ENCODE data around the gene USP21.

USP21 gene

DNA sequence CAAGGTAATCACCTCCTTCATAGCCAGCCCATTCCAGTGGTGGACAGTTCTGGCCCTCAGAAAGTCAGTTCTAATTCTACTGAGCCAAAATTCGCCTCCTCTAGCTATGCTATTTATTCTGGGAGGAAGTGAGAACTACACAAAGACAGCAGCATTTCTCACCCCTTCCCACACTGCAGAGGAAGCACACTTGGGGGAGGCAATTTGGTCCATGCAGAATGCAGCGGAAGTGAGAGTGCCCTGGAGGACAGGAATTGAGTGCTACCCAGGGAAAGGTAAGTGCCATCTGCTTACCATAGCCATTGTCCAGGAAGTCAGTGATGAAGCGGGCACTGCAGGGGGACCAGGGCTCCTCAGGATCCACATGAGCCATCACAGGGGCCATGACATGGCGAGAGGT is 35.9 kb downstream of the USP21 start:
- DNase-seq (ENCODE audit: low spot score): no peak
- TF ChIP-seq, protein P1, sequence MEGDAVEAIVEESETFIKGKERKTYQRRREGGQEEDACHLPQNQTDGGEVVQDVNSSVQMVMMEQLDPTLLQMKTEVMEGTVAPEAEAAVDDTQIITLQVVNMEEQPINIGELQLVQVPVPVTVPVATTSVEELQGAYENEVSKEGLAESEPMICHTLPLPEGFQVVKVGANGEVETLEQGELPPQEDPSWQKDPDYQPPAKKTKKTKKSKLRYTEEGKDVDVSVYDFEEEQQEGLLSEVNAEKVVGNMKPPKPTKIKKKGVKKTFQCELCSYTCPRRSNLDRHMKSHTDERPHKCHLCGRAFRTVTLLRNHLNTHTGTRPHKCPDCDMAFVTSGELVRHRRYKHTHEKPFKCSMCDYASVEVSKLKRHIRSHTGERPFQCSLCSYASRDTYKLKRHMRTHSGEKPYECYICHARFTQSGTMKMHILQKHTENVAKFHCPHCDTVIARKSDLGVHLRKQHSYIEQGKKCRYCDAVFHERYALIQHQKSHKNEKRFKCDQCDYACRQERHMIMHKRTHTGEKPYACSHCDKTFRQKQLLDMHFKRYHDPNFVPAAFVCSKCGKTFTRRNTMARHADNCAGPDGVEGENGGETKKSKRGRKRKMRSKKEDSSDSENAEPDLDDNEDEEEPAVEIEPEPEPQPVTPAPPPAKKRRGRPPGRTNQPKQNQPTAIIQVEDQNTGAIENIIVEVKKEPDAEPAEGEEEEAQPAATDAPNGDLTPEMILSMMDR (IDR thresholded peaks at IDR 0.05; ENCODE audit: extremely low read depth, missing control alignments): no peak

DNA sequence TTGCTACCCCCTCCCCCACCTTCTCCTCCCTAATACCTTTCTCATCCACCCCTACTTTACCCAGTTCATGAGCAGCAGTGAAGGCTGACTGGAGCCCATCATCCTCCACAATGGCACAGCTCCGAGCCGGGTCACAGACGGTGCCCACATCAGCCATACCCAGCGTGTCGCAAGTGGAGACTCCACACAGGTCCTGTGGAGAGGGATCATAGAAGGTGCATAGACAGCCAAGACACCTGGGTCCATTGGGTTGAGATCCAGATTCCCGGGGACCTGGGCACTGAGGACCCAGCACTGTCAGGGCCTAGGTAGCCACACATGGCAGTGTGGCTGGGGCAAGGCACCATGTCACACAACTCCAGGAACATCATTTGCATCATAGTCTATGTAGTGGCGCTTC is 36.8 kb downstream of the USP21 start:
- DNase-seq (ENCODE audit: low spot score): no peak
- TF ChIP-seq, protein P1 (IDR thresholded peaks at IDR 0.05; ENCODE audit: extremely low read depth, missing control alignments): no peak

DNA sequence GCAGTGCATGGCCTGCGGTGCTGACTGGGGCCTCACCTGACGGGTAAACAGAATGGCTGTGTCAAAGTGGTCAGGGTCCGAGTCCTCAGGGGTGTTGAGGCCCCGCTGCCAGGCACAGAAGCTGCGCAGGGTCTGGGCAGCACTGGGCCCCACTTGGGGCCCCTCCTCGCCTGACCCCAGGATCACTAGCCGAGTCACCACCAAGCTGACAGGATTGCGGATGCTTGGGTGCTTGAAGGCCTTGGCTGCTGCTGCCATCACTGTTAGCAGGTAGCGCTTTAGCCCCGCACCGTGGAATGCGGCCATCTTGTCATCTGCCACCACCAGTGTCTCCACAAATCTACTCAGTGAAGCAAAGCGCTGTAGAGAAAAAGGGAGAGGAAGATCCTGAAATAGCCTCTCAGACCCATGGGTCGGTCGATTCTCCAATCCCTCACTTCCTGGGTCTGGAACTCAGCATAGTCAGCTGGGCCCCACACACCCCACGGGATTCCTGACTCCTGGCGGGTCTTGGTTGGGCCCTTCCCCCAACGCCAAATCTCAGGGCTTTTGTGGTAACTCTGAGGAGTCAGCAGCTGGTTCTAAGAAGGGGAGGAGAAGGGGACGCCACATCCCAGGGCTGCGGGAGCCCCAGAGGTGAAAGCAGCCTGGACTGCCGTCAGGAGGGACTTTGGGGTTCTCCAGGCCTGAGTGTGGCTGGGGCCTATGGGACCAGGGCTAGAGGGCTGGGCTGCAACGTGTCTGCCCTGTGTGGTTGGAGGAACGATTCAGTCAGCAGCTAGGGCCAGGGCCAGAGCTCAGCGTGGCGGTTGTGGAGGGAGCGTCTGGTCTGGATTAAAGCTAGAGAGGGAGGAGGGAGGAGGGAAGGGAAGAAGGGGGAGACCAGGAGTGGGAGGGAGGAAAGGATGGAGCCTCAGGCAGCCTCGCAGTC is 37.5 kb downstream of the USP21 start:
- TF ChIP-seq, protein P1 (IDR thresholded peaks at IDR 0.05; ENCODE audit: extremely low read depth, missing control alignments): no peak
- DNase-seq (ENCODE audit: low spot score): no peak

DNA sequence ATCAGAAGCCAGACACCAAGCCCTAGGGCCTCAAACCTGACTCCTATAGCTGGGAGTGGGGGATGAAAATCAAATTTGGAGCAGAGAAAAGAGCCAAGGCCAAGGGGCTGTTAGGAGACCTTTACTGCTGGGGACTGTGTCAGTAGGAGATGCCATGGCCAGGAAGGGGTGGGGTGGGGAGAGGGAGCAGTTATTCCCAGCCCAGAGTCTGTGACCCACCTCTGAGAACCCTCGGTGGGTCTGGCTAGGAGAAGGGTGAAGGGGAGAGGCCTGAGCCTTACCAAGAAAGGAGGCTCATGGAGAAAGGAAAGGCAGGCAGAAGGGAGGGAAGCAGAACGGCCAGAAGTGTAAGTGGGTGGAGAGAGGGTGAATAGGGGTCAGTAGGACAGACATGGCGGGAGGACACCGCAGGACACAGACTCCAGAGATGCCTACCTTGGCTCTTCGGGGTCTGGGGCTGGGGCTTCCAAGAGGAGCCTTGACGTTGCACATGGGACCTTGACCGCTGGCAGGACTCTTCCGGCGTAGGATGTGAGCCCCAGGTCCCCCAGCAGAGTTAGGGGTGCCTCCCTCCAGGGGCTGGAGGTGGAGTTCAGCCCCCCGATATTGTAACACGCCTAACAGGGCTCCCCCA is 38.4 kb downstream of the USP21 start:
- no peak for DNase-seq (ENCODE audit: low spot score)

DNA sequence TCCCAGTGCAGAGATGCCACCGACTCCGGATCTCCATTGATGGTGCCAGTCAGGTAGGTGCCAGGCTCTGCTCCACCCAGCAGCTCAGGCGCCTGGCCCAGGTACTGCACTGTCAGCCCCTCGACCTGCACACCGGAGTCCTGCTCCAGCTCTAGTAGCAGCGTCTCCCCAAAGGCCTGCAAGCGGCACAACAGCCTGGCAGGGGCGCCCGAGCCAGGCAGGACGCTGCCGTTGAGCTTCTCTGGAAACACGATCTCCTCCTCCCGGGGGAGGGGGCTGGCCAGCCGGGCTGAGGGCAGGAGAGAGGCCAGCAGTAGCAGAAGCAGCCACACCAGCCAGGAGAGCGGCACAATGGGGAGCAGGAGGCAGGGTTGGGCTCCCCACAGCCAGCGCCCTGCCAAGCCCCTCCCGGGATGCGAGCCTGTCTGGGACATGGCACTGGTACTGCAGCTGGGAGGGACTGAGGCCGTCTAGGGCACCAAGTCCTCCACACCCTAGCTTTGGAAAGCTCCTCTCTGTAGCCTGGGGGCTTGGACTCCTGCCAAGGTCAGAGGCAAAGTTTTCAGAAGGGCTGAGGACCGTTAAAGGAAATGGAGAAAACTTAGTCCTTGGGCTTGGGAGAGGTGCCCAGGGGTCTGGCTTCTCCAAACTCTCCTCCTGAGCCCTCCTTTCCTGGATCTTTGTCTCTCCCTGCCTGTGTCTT is 39.0 kb downstream of the USP21 start:
- TF ChIP-seq, protein P1 (IDR thresholded peaks at IDR 0.05; ENCODE audit: extremely low read depth, missing control alignments): no peak
- DNase-seq (ENCODE audit: low spot score): no peak

More for the DNA sequence above, 38.4 kb downstream of the USP21 start:
- TF ChIP-seq, protein P1 (IDR thresholded peaks at IDR 0.05; ENCODE audit: extremely low read depth, missing control alignments): no peak

DNA sequence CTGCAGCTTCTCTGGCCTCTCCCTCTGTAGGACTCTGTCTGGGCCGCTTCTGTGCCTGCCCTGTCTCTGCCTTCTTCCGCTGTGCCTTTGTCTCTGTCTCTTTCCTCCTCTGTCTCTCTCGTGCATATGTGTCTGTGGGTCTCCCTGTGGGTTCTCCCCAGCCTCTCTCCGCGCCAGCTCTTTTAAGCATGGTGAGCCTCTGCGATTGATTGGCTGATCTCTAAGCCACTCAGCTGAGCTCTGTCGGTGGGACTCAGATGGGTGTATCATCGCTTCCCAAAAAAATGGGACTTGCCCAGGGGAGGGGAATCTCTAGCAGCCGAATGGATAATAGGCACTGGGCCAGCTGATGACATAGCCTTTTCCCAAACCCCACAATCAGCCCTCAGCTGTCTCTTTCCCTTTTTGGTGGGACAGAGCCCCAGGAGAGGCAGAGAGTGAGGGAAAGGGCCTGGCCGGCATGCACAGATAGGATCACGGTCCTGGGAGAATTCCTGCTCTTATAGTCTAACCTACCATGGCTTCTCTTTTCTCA is 39.7 kb downstream of the USP21 start, which contains the start of gene ADAMTS4:
TSS of gene ADAMTS4 (minus strand) at position 158 of the 535 bp plus-strand sequence. CDS start 427 bp downstream, outside the sequence.
- TF ChIP-seq, protein P1 (IDR thresholded peaks at IDR 0.05; ENCODE audit: extremely low read depth, missing control alignments): no peak
- no peak for DNase-seq (ENCODE audit: low spot score)
